OCI-LY3 (cell line): Measurements from ENCODE around the gene KIAA0513.

Experiments used
- EZH2phosphoT487 ChIP-seq: fragments of 200-600 bp; shearing (Covaris generic); IDR thresholded peaks from 2 replicates; pipeline ENCODE4 v1.6.1; 2018; ENCODE audit warnings: antibody characterized with exemption, mixed run types, low read depth
- TF ChIP-seq, protein P1 (sequence below): fragments of 200-600, 300-600 bp; sonication (generic); IDR thresholded peaks from 2 replicates; pipeline ENCODE4 v1.5.1; 2014; ENCODE audit warnings: antibody characterized with exemption, low read length, low read depth

DNA sequence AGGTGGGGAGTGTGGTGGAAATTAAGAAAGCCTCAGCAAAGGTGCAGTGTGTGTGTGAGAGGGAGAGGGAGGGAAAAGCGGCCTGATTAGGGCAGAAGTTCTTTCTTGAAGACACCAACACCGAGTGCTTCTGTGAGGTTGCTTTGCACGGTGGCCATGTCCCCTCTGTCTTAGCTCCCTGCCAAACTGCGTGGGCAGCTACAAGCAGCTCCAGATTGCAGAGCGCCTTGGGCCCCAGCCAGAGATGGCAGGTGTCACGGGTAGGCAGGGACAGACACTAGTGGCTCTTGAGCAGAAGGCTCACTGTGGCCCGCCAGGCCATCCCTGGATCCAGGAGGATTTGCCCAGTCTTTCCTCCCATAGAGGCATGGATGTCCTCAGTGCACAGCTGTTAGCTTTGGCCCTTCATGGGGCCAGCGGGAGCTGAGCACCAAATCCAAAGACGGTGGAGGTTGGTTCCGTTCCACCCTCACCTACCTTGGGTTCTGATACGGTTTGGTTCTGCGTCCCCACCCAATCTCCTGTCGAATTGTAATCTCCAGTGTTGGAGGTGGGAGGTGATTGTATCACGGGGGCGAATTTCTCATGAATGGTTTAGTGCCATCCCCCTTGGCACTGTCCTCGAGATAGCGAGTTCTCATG is 21.4 kb downstream of the KIAA0513 start:
- TF ChIP-seq, protein P1, sequence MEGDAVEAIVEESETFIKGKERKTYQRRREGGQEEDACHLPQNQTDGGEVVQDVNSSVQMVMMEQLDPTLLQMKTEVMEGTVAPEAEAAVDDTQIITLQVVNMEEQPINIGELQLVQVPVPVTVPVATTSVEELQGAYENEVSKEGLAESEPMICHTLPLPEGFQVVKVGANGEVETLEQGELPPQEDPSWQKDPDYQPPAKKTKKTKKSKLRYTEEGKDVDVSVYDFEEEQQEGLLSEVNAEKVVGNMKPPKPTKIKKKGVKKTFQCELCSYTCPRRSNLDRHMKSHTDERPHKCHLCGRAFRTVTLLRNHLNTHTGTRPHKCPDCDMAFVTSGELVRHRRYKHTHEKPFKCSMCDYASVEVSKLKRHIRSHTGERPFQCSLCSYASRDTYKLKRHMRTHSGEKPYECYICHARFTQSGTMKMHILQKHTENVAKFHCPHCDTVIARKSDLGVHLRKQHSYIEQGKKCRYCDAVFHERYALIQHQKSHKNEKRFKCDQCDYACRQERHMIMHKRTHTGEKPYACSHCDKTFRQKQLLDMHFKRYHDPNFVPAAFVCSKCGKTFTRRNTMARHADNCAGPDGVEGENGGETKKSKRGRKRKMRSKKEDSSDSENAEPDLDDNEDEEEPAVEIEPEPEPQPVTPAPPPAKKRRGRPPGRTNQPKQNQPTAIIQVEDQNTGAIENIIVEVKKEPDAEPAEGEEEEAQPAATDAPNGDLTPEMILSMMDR = no peak
- TF ChIP-seq EZH2phosphoT487 = no peak
